ENCODE data around the gene ERC2. TPM values are rescaled to one million over a fixed set of nuclear protein-coding genes. Genes with fewer than 3 reads are reported as not detected.

ERC2 gene
- total RNA-seq, 2 experiments from 2014 or later: not detected

DNA sequence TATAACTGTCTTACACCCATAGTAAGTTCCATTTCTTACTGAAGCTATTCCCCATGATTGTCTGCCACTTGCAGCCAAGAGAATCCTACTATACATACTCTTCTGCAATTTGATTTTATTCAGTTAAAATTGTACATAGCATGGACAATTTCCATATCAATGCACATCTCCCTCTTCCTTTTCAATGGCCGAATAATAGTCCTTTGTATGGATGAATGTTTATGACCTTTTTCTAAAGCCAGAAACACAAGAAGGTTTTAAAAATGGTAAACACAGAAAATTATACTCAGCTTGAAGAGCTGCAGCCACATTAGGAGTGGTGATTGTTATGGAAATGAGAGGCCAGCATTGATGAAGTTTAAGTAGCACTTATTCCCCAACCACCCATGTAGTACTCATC, 8.5 kb upstream of the ERC2 start:
- H3K9me2 ChIP-seq (ENCODE audit: insufficient read depth, low read length): no peaks in the 10 kb centered on the region
- no peaks in the 10 kb centered on the region for H3K79me2 ChIP-seq (ENCODE audit: insufficient read depth, low read depth, low read length)
- ChIA-PET CTCF (ENCODE audit: unreplicated experiment) (no interaction called here), POLR2A (no interaction called here)
- no peaks in the 10 kb centered on the region for H4K20me1 ChIP-seq (ENCODE audit: insufficient read depth, low read length)
- no peak overlapping the region for H3K4me3 ChIP-seq (ENCODE audit: low read depth, low read length, poor library complexity, severe bottlenecking)
- H3K36me3 ChIP-seq (ENCODE audit: insufficient read depth, low read length): no peaks in the 10 kb centered on the region
- intact Hi-C loops (cut with micrococcal nuclease; ENCODE audit: unreplicated experiment): no loop called here
- no peak for DNase-seq (ENCODE audit: low spot score)
- TF ChIP-seq, protein P1, sequence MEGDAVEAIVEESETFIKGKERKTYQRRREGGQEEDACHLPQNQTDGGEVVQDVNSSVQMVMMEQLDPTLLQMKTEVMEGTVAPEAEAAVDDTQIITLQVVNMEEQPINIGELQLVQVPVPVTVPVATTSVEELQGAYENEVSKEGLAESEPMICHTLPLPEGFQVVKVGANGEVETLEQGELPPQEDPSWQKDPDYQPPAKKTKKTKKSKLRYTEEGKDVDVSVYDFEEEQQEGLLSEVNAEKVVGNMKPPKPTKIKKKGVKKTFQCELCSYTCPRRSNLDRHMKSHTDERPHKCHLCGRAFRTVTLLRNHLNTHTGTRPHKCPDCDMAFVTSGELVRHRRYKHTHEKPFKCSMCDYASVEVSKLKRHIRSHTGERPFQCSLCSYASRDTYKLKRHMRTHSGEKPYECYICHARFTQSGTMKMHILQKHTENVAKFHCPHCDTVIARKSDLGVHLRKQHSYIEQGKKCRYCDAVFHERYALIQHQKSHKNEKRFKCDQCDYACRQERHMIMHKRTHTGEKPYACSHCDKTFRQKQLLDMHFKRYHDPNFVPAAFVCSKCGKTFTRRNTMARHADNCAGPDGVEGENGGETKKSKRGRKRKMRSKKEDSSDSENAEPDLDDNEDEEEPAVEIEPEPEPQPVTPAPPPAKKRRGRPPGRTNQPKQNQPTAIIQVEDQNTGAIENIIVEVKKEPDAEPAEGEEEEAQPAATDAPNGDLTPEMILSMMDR (conservative IDR thresholded peaks at IDR 0.05; ENCODE audit: low read length): no peak
- no peak for TF ChIP-seq EZH2phosphoT487 (IDR thresholded peaks at IDR 0.05; ENCODE audit: borderline replicate concordance, low read depth, low read length)
- H3K9me3 ChIP-seq (ENCODE audit: low read length): no peaks in the 10 kb centered on the region
- no TSS peak for BruUV-seq (replicated peaks)
- H3K4me1 ChIP-seq (ENCODE audit: insufficient read depth, low read length, poor library complexity, severe bottlenecking): no peaks in the 10 kb centered on the region
- no peak overlapping the region for H3K27ac ChIP-seq (ENCODE audit: low read depth, low read length, poor library complexity, severe bottlenecking)
- no peak overlapping the region for H3K4me2 ChIP-seq (ENCODE audit: low read length)
- H2AFZ ChIP-seq (ENCODE audit: low read length): no peak overlapping the region

DNA sequence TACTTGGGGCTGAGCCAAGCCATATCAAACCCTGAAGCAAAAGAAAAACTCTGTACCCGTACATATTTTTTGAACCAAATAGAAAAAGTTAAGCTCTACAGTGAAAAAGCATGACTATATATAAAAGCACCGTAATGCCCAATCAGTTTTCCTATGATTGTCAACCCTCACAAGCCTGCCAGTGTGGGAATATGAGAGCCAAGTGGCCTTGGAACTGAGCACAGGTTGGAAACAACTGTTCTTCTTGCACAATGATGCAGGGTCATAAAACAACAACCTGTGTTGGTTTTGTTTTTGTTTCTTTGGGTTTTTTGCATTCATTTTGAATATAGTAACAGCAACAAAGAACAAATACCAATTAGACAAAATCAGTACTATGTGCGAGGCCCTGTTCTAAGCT, 3.5 kb upstream of the ERC2 start:
- H3K79me2 ChIP-seq (ENCODE audit: insufficient read depth, low read depth, low read length): no peaks in the 10 kb centered on the region
- H3K4me3 ChIP-seq (ENCODE audit: low read depth, low read length, poor library complexity, severe bottlenecking): no peak overlapping the region
- no peaks in the 10 kb centered on the region for H3K36me3 ChIP-seq (ENCODE audit: insufficient read depth, low read length)
- POLR2A ChIA-PET: no interaction called here
- BruUV-seq (replicated peaks): no TSS peak
- no peaks in the 10 kb centered on the region for H4K20me1 ChIP-seq (ENCODE audit: insufficient read depth, low read length)
- intact Hi-C loops (cut with micrococcal nuclease; ENCODE audit: unreplicated experiment): no loop called here
- no peaks in the 10 kb centered on the region for H3K9me3 ChIP-seq (ENCODE audit: low read length)
- DNase-seq (ENCODE audit: low spot score): no peak
- H2AFZ ChIP-seq (ENCODE audit: low read length): no peak overlapping the region
- no peak for TF ChIP-seq EZH2phosphoT487 (IDR thresholded peaks at IDR 0.05; ENCODE audit: borderline replicate concordance, low read depth, low read length)
- TF ChIP-seq, protein P1 (conservative IDR thresholded peaks at IDR 0.05; ENCODE audit: low read length): no peak
- no peak overlapping the region for H3K27ac ChIP-seq (ENCODE audit: low read depth, low read length, poor library complexity, severe bottlenecking)
- CTCF ChIA-PET (ENCODE audit: unreplicated experiment): no interaction called here
- no peaks in the 10 kb centered on the region for H3K9me2 ChIP-seq (ENCODE audit: insufficient read depth, low read length)
- H3K4me2 ChIP-seq (ENCODE audit: low read length): no peak overlapping the region
- H3K4me1 ChIP-seq (ENCODE audit: insufficient read depth, low read length, poor library complexity, severe bottlenecking): no peaks in the 10 kb centered on the region

DNA sequence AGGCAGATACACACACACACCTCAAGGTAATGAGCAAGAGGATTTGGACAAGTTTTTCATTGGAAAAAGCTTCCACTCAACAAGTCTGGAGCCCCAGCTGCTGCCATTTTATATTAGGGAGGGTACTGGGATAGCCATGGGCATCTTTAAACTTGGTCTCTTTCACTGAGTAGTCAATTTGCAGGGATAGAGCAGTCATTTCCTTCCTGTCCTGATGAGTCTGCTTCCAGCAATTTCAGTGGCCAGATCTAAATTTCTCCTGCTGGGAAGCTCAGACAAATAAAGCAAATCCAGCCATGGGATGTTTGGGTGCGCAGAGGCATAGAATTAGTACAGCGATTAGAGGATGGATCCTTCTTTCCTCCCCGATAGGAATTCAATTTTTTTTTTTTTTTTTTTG, 874 bp upstream of the ERC2 start:
- Histone ChIP-seq H3K9me3 (ENCODE audit: low read length) (no peaks in the 10 kb centered on the region), H4K20me1 (ENCODE audit: insufficient read depth, low read length) (no peaks in the 10 kb centered on the region), H3K79me2 (ENCODE audit: insufficient read depth, low read depth, low read length) (no peaks in the 10 kb centered on the region), H3K36me3 (ENCODE audit: insufficient read depth, low read length) (no peaks in the 10 kb centered on the region), H3K4me3 (ENCODE audit: low read depth, low read length, poor library complexity, severe bottlenecking) (no peak overlapping the region), H3K27ac (ENCODE audit: low read depth, low read length, poor library complexity, severe bottlenecking) (no peak overlapping the region), H3K4me2 (ENCODE audit: low read length) (no peak overlapping the region), H3K4me1 (ENCODE audit: insufficient read depth, low read length, poor library complexity, severe bottlenecking) (no peaks in the 10 kb centered on the region), H3K9me2 (ENCODE audit: insufficient read depth, low read length) (no peaks in the 10 kb centered on the region), H2AFZ (ENCODE audit: low read length) (no peak overlapping the region)
- ChIA-PET POLR2A (interaction anchor here (0.6 to 0.7 kb wide), 3 partner anchors 8 to 1546 kb away, joined by 4 to 5 read pairs (median 4); no protein-coding TSS in a partner anchor), CTCF (ENCODE audit: unreplicated experiment) (no interaction called here)
- TF ChIP-seq EZH2phosphoT487 (IDR thresholded peaks at IDR 0.05; ENCODE audit: borderline replicate concordance, low read depth, low read length): no peak
- TF ChIP-seq, protein P1 (conservative IDR thresholded peaks at IDR 0.05; ENCODE audit: low read length): no peak
- intact Hi-C loops (cut with micrococcal nuclease; ENCODE audit: unreplicated experiment): no loop called here
- DNase-seq (ENCODE audit: low spot score): no peak
- BruUV-seq (replicated peaks): no TSS peak

Measured in OCI-LY7 (cell line).